ENCODE measurements around the gene KRTAP6-2. TPM values are rescaled to one million over a fixed set of nuclear protein-coding genes. Genes with fewer than 3 reads are reported as not detected.

Gene KRTAP6-2
- total and polyA plus RNA-seq, 2 of the 8 experiments (the other 6 are each of a cell fraction or from before 2014, with no cell fraction given), result not detected

DNA sequence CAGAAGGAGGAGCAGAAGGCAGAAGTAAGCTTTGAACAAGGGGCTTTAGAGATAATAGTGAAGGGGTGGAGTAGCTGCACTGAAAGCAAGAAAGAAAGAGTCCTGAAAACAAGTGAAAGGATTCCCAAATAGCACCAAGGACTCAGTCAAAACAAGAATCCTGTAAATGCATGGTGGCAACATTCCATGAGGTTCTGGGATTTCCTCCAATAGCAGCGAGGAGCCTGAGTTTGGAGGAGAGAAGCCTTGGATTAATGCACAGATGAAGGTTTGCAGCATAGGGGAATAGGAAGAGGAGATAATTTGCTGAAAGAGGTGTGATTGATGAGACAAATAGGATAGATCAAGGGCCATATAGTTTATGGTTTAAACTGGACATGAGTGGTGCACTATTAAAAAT is 19.4 kb downstream of the KRTAP6-2 start (continued):
- no peak for TF ChIP-seq TCF12 (IDR thresholded peaks at IDR 0.05; ENCODE audit: low read depth, low read length)
- no peak for TF ChIP-seq ASH2L (IDR thresholded peaks at IDR 0.05; ENCODE audit: low read length)

GRCh38 chr21:30577766-30578165 is 20.9 kb downstream of the KRTAP6-2 start:
- H3K4ac ChIP-seq (replicated peaks; ENCODE audit: insufficient read length, low read depth, low read length), result no peak overlapping the region
- H4K8ac ChIP-seq (ENCODE audit: extremely low read depth, insufficient read depth, low read length), result no peak overlapping the region
- no peak overlapping the region for H3K4me2 ChIP-seq (ENCODE audit: insufficient read depth in 1 of 2, low read depth in 2 of 2, low read length in 2 of 2)
- H2BK15ac ChIP-seq (ENCODE audit: low read length), result no peak overlapping the region
- no peak overlapping the region for H2BK5ac ChIP-seq (ENCODE audit: low read depth, low read length)
- ChIA-PET POLR2A (ENCODE audit: partially characterized antibody) (no interaction called here), CTCF (ENCODE audit: partially characterized antibody) (interaction anchor here (1.7 kb wide), 1 partner anchor 10 kb away, joined by 5 read pairs; no protein-coding TSS in a partner anchor)
- no peak for TF ChIP-seq CREB1 (IDR thresholded peaks at IDR 0.05)
- H2BK120ac ChIP-seq (replicated peaks; ENCODE audit: low read depth, low read length), result no peak overlapping the region
- no peak overlapping the region for H3K56ac ChIP-seq (replicated peaks; ENCODE audit: insufficient read length, low read depth, low read length)
- H3K18ac ChIP-seq (ENCODE audit: extremely low read depth, low read length), result no peak overlapping the region
- no peaks in the 10 kb centered on the region for H3K79me2 ChIP-seq (ENCODE audit: control insufficient read depth in 1 of 2, insufficient read depth in 2 of 2, low read length in 2 of 2)
- FAIRE-seq (no peak), DNase-seq (ENCODE audit: low read depth in 1 of 2, low spot score in 2 of 2) (no peak)
- H3K9ac ChIP-seq (replicated peaks in 1 of 4; ENCODE audit: extremely low read depth in 1 of 4, low read depth in 3 of 4, low read length in 3 of 4), result no peak overlapping the region
- H3K27me3 ChIP-seq (replicated peaks in 1 of 4; ENCODE audit: control insufficient read depth in 3 of 4, extremely low read depth in 1 of 4, insufficient read depth in 3 of 4, low read length in 3 of 4), result no peaks in the 10 kb centered on the region
- H3K23me2 ChIP-seq (ENCODE audit: low read depth, low read length), result no peaks in the 10 kb centered on the region
- no peak overlapping the region for H4K5ac ChIP-seq (ENCODE audit: insufficient read length, low read depth, low read length)
- H3K9me3 ChIP-seq (ENCODE audit: insufficient read depth in 2 of 2, low read depth in 1 of 2, low read length in 1 of 2), result no peaks in the 10 kb centered on the region
- no peak overlapping the region for H2BK20ac ChIP-seq (ENCODE audit: low read length)
- H2BK12ac ChIP-seq (ENCODE audit: low read depth, low read length), result no peak overlapping the region
- H2AFZ ChIP-seq (ENCODE audit: low read length), result no peak overlapping the region
- H3K23ac ChIP-seq (ENCODE audit: insufficient read length), result no peak overlapping the region
- no peaks in the 10 kb centered on the region for H4K20me1 ChIP-seq (replicated peaks in 1 of 2; ENCODE audit: control insufficient read depth in 1 of 2, insufficient read depth in 2 of 2, low read length in 2 of 2)
- H3K79me1 ChIP-seq (ENCODE audit: low read depth, low read length), result no peaks in the 10 kb centered on the region
- no peaks in the 10 kb centered on the region for H3K4me1 ChIP-seq (replicated peaks in 1 of 4; ENCODE audit: control insufficient read depth in 3 of 4, insufficient read depth in 4 of 4, low read length in 3 of 4)
- H3K27ac ChIP-seq (ENCODE audit: low read depth, low read length), result no peak overlapping the region
- no peaks in the 10 kb centered on the region for H3K36me3 ChIP-seq (ENCODE audit: control insufficient read depth in 2 of 4, insufficient read depth in 4 of 4, low read length in 3 of 4)
- no peak overlapping the region for H4K91ac ChIP-seq (replicated peaks; ENCODE audit: insufficient read length, low read length)
- no peak overlapping the region for H3K4me3 ChIP-seq (ENCODE audit: extremely low read depth in 1 of 4, insufficient read depth in 2 of 4, low read depth in 3 of 4, low read length in 4 of 4)
- no peak overlapping the region for H3K14ac ChIP-seq (ENCODE audit: insufficient read length)
- no peak overlapping the region for H2AK5ac ChIP-seq (ENCODE audit: low read depth, low read length)
